ENCODE measurements around the gene NMU.
"Not testable (repeated sequence)": the region's sequence is repeated elsewhere in the genome, so short reads cannot be mapped to it uniquely, and the experiment has no call there.

The NMU gene

DNA sequence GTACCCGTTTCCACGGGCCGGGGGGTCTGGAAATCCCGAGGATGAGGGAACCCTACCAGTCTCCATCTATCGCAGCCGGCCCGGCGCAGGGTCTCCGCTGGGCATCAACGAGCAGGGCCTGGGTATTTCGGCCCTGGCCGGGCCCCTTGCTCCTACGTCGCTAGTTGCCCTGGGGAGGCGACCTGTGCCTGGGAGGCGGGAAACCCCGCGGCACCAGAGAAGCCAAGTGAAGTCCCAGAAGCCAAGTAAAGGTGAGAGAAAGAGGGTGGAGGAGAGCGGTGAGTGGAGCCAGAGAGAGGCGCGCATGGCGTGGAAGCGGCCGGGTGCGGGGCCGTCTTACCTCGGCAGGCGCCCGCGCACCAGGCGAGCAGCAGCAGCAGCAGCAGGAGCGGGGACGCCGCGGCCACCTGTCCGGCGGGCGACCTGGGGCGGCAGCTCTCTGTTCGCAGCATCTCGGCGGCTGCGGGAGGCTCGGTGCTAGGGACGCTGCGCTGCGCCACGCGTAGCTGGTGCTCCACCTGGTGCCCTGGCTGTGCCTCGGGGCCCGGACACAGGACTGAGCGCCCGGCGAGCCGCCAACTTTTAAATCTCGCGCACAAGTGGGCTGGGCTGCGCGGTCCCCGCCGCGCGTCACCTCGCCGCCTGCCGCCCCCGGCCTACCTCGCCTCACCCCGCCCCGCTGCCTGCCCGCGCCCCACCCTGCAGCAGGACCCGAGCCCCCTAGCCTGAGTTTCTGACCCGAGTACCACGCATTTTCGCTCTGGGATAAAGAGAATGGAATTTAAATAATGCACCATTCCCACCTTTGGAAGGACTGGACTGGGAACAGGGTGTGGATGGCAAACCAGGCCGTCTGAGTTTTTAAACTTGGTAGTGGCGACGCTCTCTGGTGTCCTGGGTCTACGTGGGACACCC is at the start of gene NMU:
TSS of gene NMU (minus strand) at position 558 of the 915 bp plus-strand sequence. CDS start at position 452, 106 bp downstream.
- in situ Hi-C loops (cut with HindIII; ENCODE audit: low sequenced_read_pairs), result no loop called here

GRCh38 chr4:55684276-55684675 is 48.2 kb upstream of the NMU start:
- in situ Hi-C loops (cut with HindIII; ENCODE audit: low sequenced_read_pairs), result no loop called here

- in situ Hi-C loops (cut with HindIII; ENCODE audit: low sequenced_read_pairs), result not testable (repeated sequence)
These were observed 46.7 kb upstream of the NMU start for GRCh38 chr4:55682797-55683196.

DNA sequence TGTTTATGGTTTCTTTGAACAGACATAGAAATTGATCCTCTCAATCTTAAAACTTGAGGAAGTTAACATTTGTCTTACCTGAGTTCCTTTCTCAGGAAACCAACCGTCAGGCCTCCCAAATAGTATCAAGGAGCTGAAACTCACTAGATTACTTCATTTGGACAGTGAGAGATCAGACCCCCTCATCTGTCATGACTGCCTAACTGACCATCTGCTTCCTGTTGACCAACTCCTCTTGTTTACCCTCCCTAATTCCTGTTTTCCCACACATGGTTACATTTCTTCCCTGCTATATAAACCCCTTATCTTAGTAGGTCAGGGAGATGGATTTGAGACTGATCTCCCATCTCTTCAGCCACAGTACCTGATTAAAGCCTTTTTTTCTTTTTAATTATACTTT is 46.2 kb upstream of the NMU start:
- in situ Hi-C loops (cut with HindIII; ENCODE audit: low sequenced_read_pairs), result no loop called here

GRCh38 chr4:55681430-55681829 is 45.3 kb upstream of the NMU start:
- in situ Hi-C loops (cut with HindIII; ENCODE audit: low sequenced_read_pairs), result no loop called here

DNA sequence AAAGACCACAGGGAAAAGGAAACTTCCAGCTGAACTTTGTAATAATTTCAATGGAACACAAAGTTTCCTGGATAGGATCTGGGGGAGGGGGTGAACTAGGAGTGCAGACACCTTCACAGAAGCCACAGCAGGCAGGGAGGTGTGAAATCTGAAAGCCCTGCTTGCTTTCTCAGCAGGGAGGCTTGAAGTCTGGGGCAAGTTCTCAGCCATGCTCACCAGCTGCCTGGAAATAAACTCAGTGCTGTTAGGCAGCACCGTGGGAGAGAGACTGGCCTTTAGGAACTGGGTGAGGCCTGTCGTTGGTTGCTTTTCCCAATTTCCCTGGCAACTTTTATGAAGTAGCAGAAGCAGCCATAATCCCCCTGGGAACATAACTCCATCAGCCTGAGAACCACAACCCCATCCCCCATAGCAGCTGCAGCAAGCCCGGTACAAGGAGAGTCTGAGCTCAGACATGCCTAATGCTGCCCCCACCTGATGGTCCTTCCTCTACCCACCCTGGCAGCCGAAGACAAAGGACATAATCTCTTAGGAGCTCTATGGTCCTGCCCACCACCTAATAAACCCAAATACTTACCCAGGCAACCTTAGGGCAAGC is 39.2 kb upstream of the NMU start:
- in situ Hi-C loops (cut with HindIII; ENCODE audit: low sequenced_read_pairs), result no loop called here

DNA sequence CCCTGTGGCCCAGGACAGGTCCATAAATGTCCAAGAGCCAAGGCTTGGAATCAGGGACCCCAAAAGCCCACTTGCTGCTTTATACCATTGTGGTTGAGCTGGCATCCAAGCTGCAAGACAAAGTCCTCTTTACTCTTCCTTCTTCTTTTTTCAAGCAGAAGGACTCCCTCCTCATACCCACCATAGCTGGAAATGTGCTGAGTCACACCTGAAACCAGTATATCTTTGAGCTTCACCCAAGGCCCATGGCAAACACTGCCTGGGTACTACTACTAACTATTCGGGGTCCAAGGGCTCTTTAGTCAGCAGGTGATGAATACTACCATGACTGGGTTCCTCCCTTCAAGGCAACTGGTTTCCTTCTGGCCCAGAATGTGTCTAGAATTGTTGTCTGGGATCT is 37.3 kb upstream of the NMU start:
- in situ Hi-C loops (cut with HindIII; ENCODE audit: low sequenced_read_pairs), result no loop called here

DNA sequence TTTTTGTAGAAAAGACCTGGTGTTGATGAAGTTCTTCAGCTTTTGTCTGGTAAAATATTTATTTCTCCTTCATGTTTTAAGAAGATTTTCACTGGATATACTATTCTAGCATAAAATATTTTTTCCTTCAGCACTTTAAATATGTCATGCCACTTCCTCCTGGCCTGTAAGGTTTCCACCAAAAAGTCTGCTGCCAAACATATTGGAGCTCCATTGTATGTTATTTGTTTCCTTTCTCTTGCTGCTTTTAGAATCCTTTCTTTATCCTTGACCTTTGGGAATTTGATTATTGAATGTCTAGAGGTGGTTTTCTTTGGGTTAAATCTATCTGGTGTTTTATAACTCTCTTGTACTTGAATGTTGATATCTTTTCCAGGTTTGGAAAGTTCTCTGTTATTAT is 35.6 kb upstream of the NMU start:
- in situ Hi-C loops (cut with HindIII; ENCODE audit: low sequenced_read_pairs), result no loop called here

DNA sequence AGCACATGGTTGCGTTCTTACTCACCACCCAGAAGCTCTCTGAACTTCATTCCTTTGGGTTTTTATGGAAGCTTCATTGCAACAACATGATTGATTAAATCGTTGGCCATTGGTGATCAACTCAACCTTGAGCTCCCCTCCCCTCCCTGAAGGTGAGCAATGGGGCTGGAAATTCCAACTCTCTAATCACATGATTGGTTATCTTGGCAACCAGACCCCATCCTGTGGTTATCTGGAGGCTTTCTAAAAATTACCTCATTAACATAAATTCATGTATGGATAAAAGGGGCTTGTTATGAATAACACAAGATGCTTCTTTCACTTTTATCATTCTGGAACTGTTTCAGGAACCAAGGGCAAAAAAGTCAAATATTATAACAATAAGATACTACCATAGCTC is 34.6 kb upstream of the NMU start:
- in situ Hi-C loops (cut with HindIII; ENCODE audit: low sequenced_read_pairs), result no loop called here

DNA sequence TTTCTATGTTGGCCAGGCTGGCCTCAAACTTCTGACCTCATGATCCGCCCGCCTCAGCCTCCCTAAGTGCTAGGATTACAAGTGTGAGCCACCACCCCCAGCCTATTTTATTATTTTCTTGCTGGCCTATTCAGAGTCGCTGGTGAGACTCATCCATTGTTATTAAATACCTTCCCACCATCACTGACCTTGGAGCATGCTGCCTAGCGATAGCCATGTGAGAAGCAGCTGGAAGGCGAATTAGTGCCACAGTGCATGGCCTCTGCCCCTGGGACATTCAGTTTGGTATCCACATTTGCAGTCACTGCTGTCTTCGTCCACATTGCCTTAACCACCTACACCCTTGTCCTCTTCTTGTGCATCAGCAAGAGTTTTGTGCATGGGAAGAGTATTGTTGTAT is 32.4 kb upstream of the NMU start:
- in situ Hi-C loops (cut with HindIII; ENCODE audit: low sequenced_read_pairs), result no loop called here

DNA sequence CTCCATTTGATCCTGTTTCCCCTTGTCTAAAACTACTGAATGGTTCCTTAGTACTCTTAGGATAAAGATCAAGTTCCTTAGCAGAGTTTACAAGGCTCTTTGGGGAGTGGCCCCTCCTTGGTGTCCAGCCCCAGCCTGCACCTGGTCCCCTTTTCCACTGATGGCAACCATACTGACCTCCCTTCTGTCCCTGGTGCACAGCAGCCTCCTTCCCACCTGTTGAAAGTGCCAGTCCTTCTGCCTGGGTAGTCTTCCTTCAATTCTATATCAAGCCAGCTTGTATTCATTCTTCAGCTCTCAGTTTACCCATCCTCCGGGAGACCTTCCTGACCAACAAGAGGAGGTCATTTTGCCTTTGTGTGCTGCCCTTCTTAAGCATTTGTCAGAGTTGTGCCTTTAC is 30.4 kb upstream of the NMU start:
- in situ Hi-C loops (cut with HindIII; ENCODE audit: low sequenced_read_pairs), result no loop called here

- in situ Hi-C loops (cut with HindIII; ENCODE audit: low sequenced_read_pairs), result no loop called here
These were observed 27.0 kb upstream of the NMU start for GRCh38 chr4:55663145-55663544.

GRCh38 chr4:55661398-55662056 is 25.4 kb upstream of the NMU start:
- in situ Hi-C loops (cut with HindIII; ENCODE audit: low sequenced_read_pairs), result no loop called here

- in situ Hi-C loops (cut with HindIII; ENCODE audit: low sequenced_read_pairs), result no loop called here
These were observed 22.6 kb upstream of the NMU start for GRCh38 chr4:55658657-55659056.

DNA sequence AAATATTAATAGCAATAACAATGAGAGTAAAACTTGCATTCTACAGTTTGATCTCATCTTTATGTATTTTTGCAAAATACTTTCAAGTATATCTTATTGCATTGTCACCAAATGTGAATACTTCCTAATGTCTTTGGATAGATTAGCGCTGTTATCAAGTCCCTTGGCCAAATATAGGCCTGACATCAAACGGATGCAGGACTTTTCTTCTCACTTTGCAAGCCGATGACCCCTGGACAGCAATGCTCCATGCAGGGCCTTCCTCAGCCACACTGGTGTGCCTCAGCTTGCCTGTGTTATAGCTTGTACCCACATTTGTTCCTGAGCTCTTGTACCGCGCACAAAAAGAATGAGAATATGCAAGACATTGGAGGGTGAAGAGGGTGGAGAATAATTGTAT is 18.0 kb upstream of the NMU start:
- in situ Hi-C loops (cut with HindIII; ENCODE audit: low sequenced_read_pairs), result no loop called here

- in situ Hi-C loops (cut with HindIII; ENCODE audit: low sequenced_read_pairs), result no loop called here
These were observed 14.4 kb upstream of the NMU start for GRCh38 chr4:55650483-55650882.

- in situ Hi-C loops (cut with HindIII; ENCODE audit: low sequenced_read_pairs), result no loop called here
These were observed 1.2 kb upstream of the NMU start for GRCh38 chr4:55637272-55637820.

GRCh38 chr4:55636656-55636999 is 530 bp upstream of the NMU start:
- in situ Hi-C loops (cut with HindIII; ENCODE audit: low sequenced_read_pairs), result no loop called here

DNA sequence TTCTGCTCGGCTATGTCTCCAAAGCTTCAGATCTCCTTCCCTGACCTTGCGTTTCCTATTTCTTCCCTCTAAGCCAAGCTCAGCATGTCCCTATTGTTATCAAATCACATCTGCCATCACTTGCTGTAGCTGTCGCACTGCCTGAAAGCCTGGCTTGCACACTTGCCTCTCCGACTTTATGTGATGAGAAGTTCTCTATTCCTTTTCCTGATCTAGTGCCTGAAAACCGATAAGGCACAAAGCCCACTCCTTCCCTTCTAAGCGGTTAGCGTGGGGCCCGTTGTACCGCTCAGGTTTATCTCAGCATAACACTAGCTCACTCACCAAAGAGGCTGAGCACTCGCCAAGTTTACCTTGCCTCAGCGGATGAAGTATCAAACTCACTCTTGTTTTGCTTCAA is 816 bp downstream of the NMU start:
- in situ Hi-C loops (cut with HindIII; ENCODE audit: low sequenced_read_pairs), result no loop called here

DNA sequence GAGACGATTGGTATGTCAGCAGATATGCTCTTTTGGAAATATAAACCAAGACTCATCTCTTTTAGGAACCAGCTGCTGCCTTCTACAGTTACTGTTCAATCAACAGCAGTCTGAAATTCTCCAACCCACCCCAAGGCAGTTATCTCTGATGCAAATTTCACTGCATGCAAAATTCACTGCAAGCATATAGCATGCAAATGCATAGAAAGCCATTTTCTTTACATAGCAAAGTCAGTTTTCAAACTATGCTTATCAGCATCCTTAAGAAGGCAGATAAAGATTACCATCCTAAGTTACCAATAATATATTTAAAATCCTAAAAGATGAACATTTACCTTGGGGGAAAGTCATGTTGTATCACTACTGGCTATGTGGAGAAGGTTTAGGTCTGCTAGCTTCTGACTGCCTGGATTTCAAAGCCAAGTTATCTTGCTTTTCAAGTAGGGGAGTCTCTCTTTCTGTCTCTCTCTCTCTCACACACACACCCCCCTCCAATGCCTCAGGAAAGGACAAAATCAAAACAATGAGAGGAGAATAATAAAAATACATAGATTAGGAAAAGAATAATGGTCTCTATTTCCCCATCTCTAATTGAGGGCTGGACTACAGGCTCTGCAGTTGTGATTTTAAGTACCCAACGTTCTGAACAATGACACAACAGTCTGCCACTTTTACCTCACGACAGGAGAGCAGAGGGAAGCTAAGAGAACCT is 1.5 kb downstream of the NMU start:
- in situ Hi-C loops (cut with HindIII; ENCODE audit: low sequenced_read_pairs), result no loop called here

- in situ Hi-C loops (cut with HindIII; ENCODE audit: low sequenced_read_pairs), result no loop called here
These were observed 2.2 kb downstream of the NMU start for GRCh38 chr4:55633903-55634302.

Measured in endothelial cell of hepatic sinusoid (primary cell).